Cerebellar nuclear complex (tissue), 1 donor: Measurements from ENCODE around the gene LPP.

Experiments
- DNase-seq, 2 experiments: peaks; one replicate each; lab custom pipeline; 2025; lab: John Stamatoyannopoulos, UW

LPP gene

DNA sequence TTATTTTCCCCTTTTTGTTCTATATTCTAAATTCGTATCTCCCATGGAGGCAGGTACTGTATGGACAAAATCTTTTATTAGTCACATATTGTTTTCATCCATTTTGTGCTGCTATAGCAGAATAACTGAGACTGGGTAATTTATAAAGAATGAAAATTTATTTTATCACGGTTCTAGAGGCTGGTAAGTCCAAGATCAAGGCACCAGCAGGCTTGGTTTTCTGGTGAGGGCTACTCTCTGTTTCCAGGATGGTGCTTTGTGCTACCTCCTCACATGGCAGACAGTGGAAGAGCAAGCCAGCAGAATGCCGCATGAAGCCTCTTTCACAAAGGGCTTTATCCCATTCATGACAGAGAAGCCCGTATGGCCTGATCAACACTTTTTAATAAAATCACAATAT lies 595.9 kb downstream of the LPP start:
- no peak for DNase-seq

DNA sequence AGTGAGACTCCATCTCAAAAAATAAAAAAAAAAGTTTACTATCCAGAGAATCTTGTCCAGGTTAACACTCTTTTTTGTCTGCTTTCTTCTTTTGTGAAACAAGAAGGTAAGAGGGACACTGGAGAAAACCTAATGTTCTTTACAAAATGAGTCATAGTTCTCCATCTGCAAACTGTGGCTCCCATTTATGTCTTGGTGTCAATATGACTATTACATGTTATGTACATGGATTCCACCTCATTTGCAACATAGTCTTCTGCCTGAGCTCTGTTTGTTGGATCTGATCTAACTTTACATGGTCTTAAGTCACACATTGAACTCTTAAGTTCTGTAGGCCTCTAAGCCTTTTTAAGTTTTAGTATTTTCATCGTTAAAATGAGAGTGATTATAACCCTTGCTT lies 596.7 kb downstream of the LPP start:
- no peak for DNase-seq

DNA sequence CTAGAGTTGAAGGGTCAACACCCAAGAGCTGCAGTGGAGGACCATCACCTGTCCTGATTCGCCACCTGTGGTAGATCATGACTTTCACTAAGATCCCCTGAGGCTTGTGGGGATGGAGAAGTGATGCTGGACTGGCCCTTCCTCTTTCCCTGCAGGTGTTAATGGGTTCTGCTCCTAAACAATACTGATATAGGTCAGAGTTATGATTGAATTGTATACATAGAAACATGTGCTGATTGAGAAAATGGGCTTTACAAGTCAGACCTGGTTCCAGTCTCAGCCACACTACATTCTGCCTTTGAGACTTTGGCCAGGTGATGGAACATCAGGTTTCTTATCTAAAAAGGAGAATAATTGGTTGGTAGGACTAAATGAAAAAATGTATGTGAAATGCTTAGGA lies 598.9 kb downstream of the LPP start:
- DNase-seq, result no peak

DNA sequence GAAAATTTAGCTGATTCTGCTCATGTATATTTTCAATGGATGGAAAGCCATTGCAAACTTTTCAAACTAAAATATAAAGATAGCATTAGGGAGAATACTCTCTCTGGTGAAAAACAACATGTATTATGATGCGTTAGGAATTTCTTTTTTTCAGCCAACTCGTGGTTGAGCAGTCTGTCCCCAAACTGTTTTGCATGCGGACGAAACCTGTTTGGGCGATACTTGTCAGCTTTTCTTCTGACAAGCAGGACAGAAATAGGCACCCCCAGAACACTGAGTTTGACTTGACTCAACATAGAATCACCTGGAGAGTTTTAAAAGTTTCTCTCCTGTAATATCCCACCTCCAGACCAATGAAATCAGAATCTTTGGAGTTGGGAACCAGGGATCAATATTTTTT lies 600.3 kb downstream of the LPP start:
- no peak for DNase-seq

DNA sequence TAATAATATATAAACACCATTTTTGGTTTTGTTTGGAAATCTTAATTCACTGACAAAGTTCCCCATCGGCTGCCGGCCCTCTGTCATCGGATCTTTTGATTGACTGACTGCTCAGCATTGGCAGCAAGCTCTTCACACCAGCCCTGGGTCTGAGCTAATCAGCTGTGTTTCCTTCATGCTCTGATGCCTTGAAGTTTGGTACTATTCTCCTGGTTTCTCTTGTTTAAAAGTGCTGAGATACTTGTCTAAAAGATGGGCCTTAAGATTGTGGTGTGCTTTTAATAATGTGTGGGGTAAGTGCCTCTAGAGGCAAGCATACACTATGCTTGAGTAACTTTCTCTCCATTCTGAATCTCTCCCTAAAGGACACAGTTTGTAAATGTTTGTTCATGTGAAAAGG lies 602.3 kb downstream of the LPP start:
- no peak for DNase-seq

DNA sequence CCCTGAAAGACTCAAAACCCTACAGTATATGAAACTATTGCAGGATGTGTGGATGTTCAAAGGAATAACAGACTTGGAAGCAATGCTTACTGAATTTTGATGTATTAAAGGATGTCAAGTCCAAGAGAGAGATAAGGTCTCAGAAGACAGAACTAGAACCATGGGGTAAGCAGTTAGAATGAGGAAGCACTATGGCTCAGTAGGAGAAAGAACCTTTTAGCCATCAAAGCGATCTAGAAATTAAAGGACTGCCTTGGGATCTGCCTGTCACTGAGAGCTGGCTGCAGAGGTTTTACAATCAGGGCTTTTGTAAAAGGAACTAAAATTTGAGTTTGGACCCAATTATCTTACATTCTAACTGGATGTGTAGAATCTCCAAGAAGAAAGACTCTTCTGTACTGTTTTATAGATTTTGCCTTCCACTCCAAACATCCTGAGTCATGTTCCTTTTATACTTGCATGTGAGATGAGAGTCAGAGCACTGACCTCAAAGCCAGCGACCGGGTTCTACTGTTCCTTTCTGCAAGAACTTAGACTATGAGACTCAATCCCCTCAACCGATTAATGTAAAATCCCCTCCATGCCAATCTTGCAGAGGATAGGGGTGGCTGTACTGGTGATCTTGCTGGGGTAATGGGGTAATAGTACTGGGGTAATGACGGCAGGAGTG lies 605.5 kb downstream of the LPP start:
- DNase-seq, result no peak

DNA sequence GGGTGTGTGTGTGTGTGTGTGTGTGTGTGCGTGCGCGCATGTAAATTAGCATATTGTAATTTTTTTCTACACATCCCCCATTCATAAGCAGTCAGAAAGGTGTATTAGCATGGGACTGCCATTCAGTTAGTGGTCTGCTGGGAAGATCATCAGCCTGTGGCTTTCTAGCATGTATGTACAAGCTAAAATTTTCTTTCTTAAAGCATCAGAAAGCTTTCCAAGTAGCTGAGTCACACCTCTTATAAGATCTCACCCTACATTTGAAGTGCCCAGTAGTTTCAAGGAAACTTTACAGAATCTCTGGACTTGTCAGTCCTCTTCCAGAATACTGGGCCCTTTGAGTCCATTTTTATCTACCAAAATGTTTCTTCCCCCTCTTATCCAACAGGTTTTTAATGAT lies 606.5 kb downstream of the LPP start:
- no peak for DNase-seq

DNA sequence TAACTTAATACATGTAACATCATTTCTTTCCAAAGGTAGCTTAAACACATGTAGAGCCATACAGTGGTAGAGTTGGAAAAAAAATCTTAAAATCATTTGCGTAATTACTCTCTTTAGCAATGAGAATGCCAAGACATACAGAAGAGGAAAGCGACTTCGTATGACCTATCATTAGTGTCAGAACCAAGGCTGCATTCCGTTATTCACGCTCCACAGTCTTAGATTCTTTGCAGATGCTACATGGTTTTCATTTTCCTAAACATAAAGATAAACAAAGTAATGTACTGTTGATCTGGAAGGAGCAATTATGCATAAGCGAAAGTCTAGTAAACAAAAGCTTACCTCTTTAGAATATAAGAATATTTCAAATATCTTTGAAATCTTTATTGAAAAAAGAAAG lies 607.5 kb downstream of the LPP start:
- DNase-seq, result no peak

DNA sequence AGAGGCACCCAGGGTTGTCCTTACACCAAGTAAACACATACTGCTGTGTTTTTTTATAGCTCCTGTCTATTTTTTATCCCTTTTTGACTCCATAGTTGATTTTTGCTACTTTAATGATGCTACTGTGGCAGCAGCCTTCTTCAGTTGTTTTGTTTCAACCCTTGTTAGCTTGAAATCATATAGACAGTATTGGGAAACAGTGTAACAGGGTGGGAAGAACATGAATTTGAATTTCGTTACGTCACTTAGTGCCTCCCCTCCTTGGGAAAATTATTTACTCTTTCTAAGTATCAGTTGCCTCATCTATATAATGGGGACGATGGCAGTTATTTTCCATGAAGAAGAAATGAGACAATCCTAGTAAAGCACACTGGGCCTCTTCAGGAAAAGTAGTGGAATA lies 608.0 kb downstream of the LPP start:
- DNase-seq, result no peak

DNA sequence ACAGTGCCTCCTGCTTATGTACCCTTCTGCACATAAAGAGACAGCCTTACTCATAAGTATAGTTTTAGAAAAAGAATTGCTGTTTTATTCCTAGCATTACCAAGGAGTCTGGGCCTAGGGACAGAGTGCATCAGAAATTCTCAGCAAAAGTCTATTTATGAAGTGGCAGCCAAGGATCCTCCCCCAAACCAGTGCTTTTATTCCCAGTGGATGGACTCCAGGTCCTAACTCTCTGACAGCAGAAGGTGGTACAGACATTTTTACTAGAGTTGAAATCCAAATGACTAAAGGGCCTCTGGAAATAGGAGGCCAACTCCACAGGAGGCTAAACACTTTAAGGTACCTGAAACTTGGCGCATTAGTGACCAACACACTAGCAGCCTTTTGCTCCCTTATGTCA lies 610.7 kb downstream of the LPP start:
- DNase-seq, result no peak

DNA sequence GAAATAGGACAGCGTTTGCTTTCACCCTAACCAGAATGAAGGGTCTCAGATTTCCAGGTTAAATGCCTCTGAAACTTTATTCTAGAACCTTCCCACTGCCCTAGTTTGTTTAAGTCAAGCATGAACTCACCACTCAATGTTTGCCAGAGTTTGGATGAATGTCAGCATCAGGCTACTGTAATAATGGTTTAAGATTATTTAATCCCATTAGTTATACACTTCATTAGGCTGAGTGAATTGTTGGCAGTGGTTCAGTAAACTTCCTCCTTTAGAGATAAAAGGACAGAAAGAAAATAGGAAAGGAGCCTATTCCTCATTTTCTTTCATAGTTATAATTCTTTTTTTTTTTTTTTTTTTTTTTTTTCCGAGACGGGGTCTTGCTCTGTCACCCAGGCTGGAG lies 615.9 kb downstream of the LPP start:
- no peak for DNase-seq

DNA sequence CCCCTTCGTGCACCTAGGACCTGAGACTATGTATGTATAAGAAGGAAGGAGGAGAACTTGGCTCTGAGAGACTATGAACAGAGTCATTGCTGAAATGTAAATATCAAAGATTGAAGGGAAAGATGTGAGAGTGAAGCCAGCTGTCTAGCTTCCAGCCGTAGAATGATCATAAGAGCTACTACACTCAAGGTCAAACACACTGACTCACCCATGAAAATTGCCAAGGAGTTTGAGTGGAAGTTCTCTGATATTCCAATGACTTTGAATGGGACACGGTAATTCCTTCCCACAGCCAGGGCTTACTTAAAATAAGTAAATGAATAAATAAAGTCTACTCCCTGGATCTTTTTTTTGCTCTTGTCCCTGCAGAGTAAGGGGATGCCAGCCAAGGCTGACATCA lies 618.9 kb downstream of the LPP start:
- DNase-seq, result no peak

DNA sequence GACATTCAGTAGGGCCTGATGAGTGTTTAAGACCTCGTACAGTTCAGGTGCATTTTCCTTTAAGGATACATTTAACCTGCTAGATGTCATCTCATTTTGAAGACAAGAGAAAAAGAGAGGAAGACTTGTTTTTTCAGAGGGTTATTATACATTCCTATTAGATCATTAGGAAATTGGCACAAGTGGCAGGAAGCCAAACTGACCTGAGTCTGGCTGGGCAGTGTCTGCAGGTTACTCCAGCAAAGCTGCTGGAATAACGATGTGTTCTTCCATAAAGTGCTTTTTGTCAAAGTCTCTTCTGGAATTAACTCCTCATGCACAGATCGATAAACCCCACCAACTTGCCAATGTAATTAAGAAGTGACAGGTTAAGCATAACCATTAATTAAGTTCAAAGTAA lies 621.5 kb downstream of the LPP start:
- DNase-seq, result no peak

DNA sequence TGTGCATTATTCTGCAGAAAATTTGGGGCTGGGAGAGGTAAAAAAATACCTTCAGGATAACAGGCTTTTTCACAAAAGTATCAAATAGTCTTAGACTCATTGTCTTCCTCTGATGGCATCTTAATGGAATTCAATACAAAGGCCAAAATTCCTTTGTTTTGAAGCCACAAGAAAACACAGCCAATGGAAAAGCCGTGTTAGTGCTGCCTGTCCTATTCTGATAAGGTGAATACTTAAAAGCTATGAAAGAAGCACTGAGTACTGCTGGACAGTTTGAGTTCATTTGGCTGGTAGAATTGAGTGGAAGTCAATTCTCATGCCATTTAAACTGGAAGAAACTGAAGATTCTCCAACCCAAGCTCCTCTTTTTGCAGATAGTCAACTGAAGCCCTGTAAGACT lies 622.5 kb downstream of the LPP start:
- DNase-seq, result no peak

DNA sequence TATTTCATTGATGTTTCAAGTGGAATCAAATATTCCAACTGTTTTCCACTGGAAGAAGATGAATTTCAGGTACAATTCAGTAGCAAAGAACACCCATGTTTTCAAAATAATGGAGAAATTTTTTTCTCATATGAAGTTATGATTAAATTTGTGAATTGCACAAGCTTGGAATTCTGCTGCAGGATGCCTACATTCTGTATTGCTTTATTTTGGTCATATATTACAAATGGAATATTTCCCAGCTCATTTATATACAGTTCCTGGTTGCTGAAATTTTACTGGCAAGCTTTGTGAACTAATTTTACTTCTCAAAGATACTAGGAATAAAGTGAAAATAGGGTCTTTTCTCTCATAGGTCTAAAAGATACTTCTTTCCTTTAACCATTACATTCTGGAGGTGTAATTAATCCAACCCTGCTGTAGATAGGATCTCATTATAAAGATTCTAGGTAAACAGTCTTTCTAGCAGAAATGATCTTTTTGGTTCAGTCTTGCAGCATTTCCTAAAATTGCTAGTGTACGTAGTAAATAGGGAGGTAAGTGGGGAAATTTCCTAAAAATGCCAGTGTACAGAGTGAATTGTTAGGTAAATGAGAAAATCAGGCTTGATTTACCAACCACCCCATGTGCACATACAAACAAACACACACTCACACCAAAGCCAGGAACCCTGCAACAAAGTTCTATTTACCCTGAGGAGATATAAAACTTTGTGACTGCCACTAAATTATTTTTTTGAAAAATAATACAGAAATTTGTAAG lies 624.3 kb downstream of the LPP start:
- DNase-seq, result no peak

DNA sequence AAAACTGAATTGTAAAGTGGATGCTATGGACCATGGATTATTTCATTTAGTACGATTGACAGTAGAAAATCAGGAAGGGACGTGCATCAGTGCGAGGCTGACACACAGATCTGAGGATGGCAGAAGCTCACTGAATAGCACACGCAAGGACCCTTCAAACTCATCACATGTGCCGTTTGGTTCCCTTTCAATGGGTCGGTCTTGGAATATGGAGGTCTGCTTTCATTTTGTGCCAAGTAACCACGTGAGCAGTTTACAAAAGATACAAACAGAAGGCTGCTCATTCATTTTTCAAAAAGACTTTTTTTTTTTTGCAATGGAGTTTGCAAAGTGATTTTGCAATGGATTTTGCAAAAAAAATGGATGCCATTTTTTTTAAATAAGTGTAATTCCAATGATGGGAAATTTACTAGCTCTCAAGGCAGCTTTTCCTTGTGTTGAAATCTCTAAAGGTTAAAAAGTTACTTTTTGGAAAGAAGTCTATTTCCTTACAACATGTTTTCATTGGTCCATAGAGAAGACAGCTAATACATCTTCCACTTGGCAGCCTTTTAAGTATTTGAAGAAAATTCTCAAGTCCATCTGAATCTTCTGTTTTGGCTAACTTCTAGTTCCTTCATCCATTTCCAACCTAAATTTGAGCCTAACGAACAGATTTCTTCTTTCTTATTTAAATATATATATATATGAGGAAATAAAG lies 625.5 kb downstream of the LPP start:
- no peak for DNase-seq

DNA sequence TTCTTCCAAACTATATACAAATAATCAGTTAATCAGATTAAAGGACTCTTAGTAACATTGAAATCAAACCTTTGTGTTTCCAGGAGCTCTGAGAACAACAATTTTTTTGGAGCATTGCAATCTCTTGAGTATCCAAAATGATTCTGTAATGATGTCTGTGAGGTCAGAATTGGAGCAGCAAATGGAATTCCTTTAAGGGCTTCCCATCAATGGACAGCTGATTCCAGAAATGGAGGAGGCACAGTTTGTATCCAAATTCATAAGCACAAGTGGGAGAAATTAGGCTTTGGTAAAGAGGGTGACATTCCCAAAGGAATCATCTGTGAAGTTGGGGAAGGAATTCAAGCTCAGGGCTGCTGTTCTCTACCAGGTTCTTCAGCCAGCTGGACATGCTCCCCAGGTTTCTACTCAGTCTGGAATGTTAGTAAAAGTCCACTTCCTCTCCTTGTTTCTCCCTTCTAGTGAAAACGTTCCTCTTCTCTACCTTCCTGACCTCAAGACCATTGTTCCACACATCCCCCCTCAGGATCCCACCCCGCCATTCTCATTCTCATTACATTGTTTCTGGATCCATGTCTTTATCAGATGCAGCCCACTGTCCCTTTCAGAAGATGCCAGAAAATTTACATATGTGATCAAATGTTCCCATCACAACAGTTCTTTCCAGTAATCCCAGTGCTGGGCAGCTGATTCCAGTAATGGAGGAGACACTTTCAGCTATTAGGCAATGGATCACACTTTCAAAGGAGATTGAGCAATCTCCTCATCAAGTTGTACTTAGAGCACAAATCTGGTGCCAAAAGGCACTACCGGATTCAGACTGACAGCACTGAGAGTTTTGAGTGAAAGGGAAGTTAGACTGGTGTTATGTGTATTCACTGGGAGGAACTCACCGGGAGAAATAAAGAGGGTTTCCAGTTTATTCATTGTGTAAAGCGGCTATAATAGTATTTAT lies 626.5 kb downstream of the LPP start:
- no peak for DNase-seq

DNA sequence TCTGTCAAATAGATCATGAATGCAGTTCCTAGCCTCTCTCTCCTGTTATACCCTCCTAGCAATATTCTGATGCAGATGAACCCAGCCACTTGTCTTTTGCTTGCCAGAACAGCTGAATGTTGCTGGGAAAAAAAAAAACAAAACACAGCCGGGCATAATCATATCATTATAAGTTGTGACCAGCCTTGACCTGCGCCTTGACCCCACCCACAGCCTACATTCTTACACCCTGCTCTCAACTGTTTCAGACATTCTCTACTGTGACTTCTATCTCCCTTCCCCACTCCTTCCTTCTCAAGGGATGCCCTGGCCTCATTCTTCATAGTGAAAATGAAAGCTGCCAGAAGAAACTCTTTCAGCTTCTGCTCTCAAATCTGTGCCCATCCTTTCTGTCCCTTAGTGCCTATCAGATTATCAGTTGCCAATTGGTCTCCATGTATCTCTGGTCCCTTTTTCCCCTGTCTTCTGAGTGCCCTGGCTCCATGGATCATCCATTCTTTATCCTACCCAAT lies 628.7 kb downstream of the LPP start:
- DNase-seq, result no peak

DNA sequence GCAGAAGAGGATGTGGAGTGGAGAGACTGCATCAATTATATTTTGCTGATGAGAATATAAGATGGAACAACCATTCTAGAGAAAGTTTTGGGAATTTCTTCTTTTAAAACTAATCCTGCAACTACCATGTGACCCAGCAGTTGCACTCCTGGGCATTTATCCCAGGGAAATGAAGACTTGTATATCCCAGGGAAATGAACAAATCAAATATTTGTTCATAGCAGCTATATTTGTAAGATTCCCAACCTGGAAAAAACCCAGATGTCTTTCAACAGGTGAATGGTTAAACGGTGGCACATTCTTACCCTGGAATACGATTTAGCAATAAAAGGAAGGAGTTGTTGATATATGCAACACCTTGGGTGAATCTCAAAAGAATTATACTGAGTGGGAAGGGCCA lies 632.5 kb downstream of the LPP start:
- no peak for DNase-seq

DNA sequence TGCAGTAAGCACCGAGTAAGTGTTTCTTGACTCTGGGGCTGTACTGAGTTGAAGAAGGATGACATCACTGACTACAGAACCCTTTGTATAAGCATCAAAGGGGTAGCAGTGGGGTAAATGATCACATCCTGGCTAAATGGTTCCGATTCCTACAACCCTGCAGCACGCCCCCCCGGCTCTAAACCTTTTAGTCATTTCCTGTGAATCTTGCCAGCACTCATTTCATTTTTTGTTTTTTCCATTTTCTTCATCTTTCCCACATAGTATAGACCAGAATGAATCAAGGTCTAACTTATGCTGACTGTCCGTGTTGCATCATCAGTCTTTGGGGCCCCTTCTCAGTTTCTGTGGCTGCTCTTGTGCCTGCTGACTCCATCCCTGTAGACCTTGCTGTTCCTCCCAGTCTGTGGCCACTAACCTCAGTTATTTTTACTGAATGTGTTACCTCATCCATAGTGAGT lies 634.7 kb downstream of the LPP start:
- DNase-seq, result no peak

DNA sequence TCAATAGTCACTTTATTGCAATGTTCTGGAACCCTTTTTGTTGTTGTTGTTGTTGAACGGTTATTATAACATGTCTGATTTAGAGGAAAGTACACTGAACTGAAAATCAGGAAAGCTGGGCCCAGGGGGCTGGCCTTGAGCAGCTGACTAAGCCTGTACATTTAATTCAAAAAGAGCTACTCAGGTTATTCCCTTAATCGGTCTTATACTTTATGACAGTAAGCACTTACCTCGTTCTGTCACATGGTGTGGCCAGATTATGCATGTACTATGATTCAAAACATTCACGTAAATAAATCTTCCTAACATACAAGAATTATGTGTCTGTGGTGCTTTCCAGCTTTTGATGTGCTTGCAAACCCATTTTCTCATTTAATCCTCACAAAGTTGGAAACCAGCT lies 635.3 kb downstream of the LPP start:
- DNase-seq, result no peak

DNA sequence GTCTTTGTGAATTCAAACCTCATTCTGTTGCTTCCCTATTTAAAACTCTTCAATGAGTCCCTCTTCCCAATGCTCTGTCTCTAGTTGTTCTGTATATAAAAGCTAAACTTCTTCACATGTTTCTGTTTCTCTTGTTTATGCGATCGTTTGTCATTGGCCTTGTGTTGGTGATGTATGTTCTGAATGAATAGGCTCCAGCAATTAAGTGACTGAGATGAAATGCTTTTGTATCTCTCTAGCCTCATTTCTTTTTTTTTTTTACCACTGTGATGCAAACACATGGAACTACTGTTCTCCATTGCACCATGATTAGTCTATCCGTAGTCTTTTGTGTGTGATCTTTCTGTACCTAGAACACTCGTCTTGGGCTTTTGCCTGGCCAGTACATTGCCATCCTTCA lies 637.4 kb downstream of the LPP start:
- no peak for DNase-seq
